GM23248 (cell line): Measurements from ENCODE around the gene ATP6V1C2. TPM values are rescaled to one million over a fixed set of nuclear protein-coding genes. Genes with fewer than 3 reads are reported as not detected.

Experiments used
- DNase-seq: peaks from one replicate; pipeline ENCODE4 v3.0.0-alpha.2; 2015
- H2AFZ ChIP-seq: fragments of 200-600 bp; sonication (generic); 2 replicates; pipeline ENCODE4 v1.6.1; 2016; ENCODE audit warnings: antibody characterized with exemption
- H3F3A ChIP-seq: fragments of 200-600 bp; sonication (generic); 2 replicates; pipeline ENCODE4 v1.6.1; 2016; ENCODE audit warnings: mild to moderate bottlenecking, antibody characterized with exemption, mixed run types; ENCODE audit not compliant: insufficient read depth
- H3K27ac ChIP-seq: fragments of 200-600 bp; sonication (generic); 2 replicates; pipeline ENCODE4 v1.5.1; 2016; ENCODE audit warnings: mild to moderate bottlenecking
- H3K27me3 ChIP-seq: fragments of 200-600 bp; sonication (generic); replicated peaks from 2 replicates; pipeline ENCODE4 v1.6.1; 2016; ENCODE audit warnings: mild to moderate bottlenecking; ENCODE audit not compliant: insufficient read depth
- H3K36me3 ChIP-seq: fragments of 200-600 bp; sonication (generic); 2 replicates; pipeline ENCODE4 v1.6.1; 2016; ENCODE audit warnings: low read depth, mild to moderate bottlenecking
- H3K4me1 ChIP-seq: fragments of 200-600 bp; sonication (generic); 2 replicates; pipeline ENCODE4 v1.6.1; 2016; ENCODE audit warnings: mild to moderate bottlenecking; ENCODE audit not compliant: insufficient read depth
- H3K4me2 ChIP-seq: fragments of 200-600 bp; sonication (generic); one replicate; pipeline ENCODE4 v1.6.1; 2016; ENCODE audit warnings: mild to moderate bottlenecking; ENCODE audit not compliant: unreplicated experiment
- H3K4me3 ChIP-seq: fragments of 200-600 bp; sonication (generic); 2 replicates; pipeline ENCODE4 v1.5.1; 2016; ENCODE audit warnings: mild to moderate bottlenecking
- H3K79me2 ChIP-seq: fragments of 200-600 bp; sonication (generic); 2 replicates; pipeline ENCODE4 v1.6.1; 2016; ENCODE audit warnings: mild to moderate bottlenecking; ENCODE audit not compliant: insufficient read depth
- H3K9ac ChIP-seq: fragments of 200-600 bp; sonication (generic); 2 replicates; pipeline ENCODE4 v1.6.1; 2016; ENCODE audit warnings: mild to moderate bottlenecking
- H3K9me2 ChIP-seq: fragments of 200-600 bp; sonication (generic); 2 replicates; pipeline ENCODE4 v1.6.1; 2016; ENCODE audit warnings: mixed run types, mild to moderate bottlenecking, moderate library complexity; ENCODE audit not compliant: insufficient read depth
- H3K9me3 ChIP-seq: fragments of 200-600 bp; sonication (generic); one replicate; pipeline ENCODE4 v1.6.1; 2017; ENCODE audit warnings: low read depth
- H4K20me1 ChIP-seq: fragments of 200-600 bp; sonication (generic); 2 replicates; pipeline ENCODE4 v1.6.0; 2016; ENCODE audit not compliant: insufficient read depth
- EZH2 ChIP-seq: fragments of 200-600 bp; sonication (generic); IDR thresholded peaks from 2 replicates; pipeline ENCODE4 v1.6.1; 2018; ENCODE audit warnings: antibody characterized with exemption, mild to moderate bottlenecking; ENCODE audit not compliant: insufficient read depth, poor library complexity, severe bottlenecking
- EZH2phosphoT487 ChIP-seq: fragments of 200-600 bp; sonication (generic); IDR thresholded peaks from 2 replicates; pipeline ENCODE4 v1.6.1; 2018; ENCODE audit warnings: antibody characterized with exemption, moderate library complexity, mild to moderate bottlenecking, low read depth; ENCODE audit not compliant: insufficient read depth
- WGBS, 2 experiments: methylation state at CpG; one replicate each; pipeline ENCODE4 v1.1.6; 2015 to 2017; ENCODE audit warnings: low lambda C conversion rate in 2 of 2, low coverage in 1 of 2; ENCODE audit errors: missing lambda C conversion rate in 2 of 2; 5-methylcytosine and 5-hydroxymethylcytosine counted together
- in situ Hi-C: fragments of 300-500 bp; cut with MboI; formaldehyde crosslinking; loops from 2 replicates; pipeline ENCODE4 v1.15.0; 2020
- polyA plus RNA-seq: library from polyadenylated mRNA; unstranded; fragments of >200 nt; fragmentation: Nextera tagmentation; extraction: Ambion mirVana; gene quantifications from 2 replicates; pipeline ENCODE4 v1.2.1, GENCODE V29; 2016
- total RNA-seq: library from RNA; depleted of rRNA; stranded (reverse); fragments of >200 nt; shearing (Covaris generic); gene quantifications from 2 replicates; pipeline ENCODE4 v1.2.3, GENCODE V29; 2014

The ATP6V1C2 gene
- total and polyA plus RNA-seq, 2 experiments from 2014 or later = 0.53 TPM; not detected in 1

- no peaks in the 10 kb centered on the region for H3K79me2 ChIP-seq
- no peak overlapping the region for H2AFZ ChIP-seq
- H3K9me3 ChIP-seq = no peaks in the 10 kb centered on the region
- H3K9ac ChIP-seq = no peak overlapping the region
- H3K27me3 ChIP-seq = no peaks in the 10 kb centered on the region
- in situ Hi-C loops = no loop called here
- H3K36me3 ChIP-seq = no peaks in the 10 kb centered on the region
- peak; percentile 33 for DNase-seq
- WGBS, 2 experiments = 28 to 38% methylated on average over 4 of the region's 4 CpGs
- no peak overlapping the region for H3K4me3 ChIP-seq
- H3K27ac ChIP-seq = no peak overlapping the region
- H3K9me2 ChIP-seq = no peaks in the 10 kb centered on the region
- no peak for TF ChIP-seq EZH2
- no peak for TF ChIP-seq EZH2phosphoT487
- no peak overlapping the region for H3K4me2 ChIP-seq
- no peaks in the 10 kb centered on the region for H3K4me1 ChIP-seq
- H3F3A ChIP-seq = no peaks in the 10 kb centered on the region
- H4K20me1 ChIP-seq = no peaks in the 10 kb centered on the region
These were observed 21.2 kb upstream of the ATP6V1C2 start for GRCh38 chr2:10700078-10700803.

GRCh38 chr2:10704034-10704594 is 17.3 kb upstream of the ATP6V1C2 start:
- H3K4me3 ChIP-seq = no peak overlapping the region
- H4K20me1 ChIP-seq = no peaks in the 10 kb centered on the region
- TF ChIP-seq EZH2 (no peak), EZH2phosphoT487 (no peak)
- no peaks in the 10 kb centered on the region for H3K79me2 ChIP-seq
- 87 to 91% methylated on average over 9 of the region's 9 CpGs for WGBS, 2 experiments
- no peak overlapping the region for H3K27ac ChIP-seq
- H3F3A ChIP-seq = no peaks in the 10 kb centered on the region
- in situ Hi-C loops = no loop called here
- no peaks in the 10 kb centered on the region for H3K9me3 ChIP-seq
- H3K9me2 ChIP-seq = no peaks in the 10 kb centered on the region
- no peak overlapping the region for H3K9ac ChIP-seq
- no peak overlapping the region for H3K4me2 ChIP-seq
- H3K4me1 ChIP-seq = no peaks in the 10 kb centered on the region
- H2AFZ ChIP-seq = no peak overlapping the region
- DNase-seq = no peak
- 0 out of 2 replicates have a peak, but pooled peaks cover 5% of the 10 kb centered on the region for H3K27me3 ChIP-seq
- H3K36me3 ChIP-seq = no peaks in the 10 kb centered on the region

GRCh38 chr2:10706033-10706432 is 15.4 kb upstream of the ATP6V1C2 start:
- Histone ChIP-seq H4K20me1 (no peaks in the 10 kb centered on the region), H3K9ac (no peak overlapping the region), H3K27ac (no peak overlapping the region), H3F3A (no peaks in the 10 kb centered on the region), H3K4me1 (no peaks in the 10 kb centered on the region), H3K9me2 (no peaks in the 10 kb centered on the region), H3K4me3 (no peak overlapping the region), H3K36me3 (no peaks in the 10 kb centered on the region), H3K9me3 (no peaks in the 10 kb centered on the region), H3K79me2 (no peaks in the 10 kb centered on the region), H3K4me2 (no peak overlapping the region), H3K27me3 (0 out of 2 replicates have a peak, but pooled peaks cover 7% of the 10 kb centered on the region), H2AFZ (no peak overlapping the region)
- in situ Hi-C loops = no loop called here
- no peak for DNase-seq
- TF ChIP-seq EZH2phosphoT487 = no peak
- no peak for TF ChIP-seq EZH2
- 77 to 79% methylated on average over 5 of the region's 5 CpGs for WGBS, 2 experiments

- H3K27me3 ChIP-seq = 0 out of 2 replicates have a peak, but pooled peaks cover 7% of the 10 kb centered on the region
- no peaks in the 10 kb centered on the region for H3K4me1 ChIP-seq
- no peak overlapping the region for H3K4me2 ChIP-seq
- no peaks in the 10 kb centered on the region for H3K36me3 ChIP-seq
- in situ Hi-C loops = no loop called here
- no peak overlapping the region for H3K9ac ChIP-seq
- no peak overlapping the region for H3K4me3 ChIP-seq
- H2AFZ ChIP-seq = no peak overlapping the region
- no peaks in the 10 kb centered on the region for H3K79me2 ChIP-seq
- no peaks in the 10 kb centered on the region for H3K9me3 ChIP-seq
- no peaks in the 10 kb centered on the region for H4K20me1 ChIP-seq
- no peak for DNase-seq
- TF ChIP-seq EZH2phosphoT487 = no peak
- TF ChIP-seq EZH2 = no peak
- H3K9me2 ChIP-seq = no peaks in the 10 kb centered on the region
- no peaks in the 10 kb centered on the region for H3F3A ChIP-seq
- 57 to 62% methylated on average over 10 of the region's 10 CpGs for WGBS, 2 experiments
- no peak overlapping the region for H3K27ac ChIP-seq
These were observed 13.6 kb upstream of the ATP6V1C2 start for GRCh38 chr2:10707831-10708230.
